ENCODE measurements around the gene AK1.

Gene AK1

GRCh38 chr9:127877566-127877998 lies at the start of gene AK1:
Gene AK1 (minus strand): TSS chr9:127877675. CDS start chr9:127874617, 3,058 bp downstream.
- DNase-seq (ENCODE audit: extremely low spot score): no peak
- TF ChIP-seq CTCF (IDR thresholded peaks at IDR 0.05; ENCODE audit: control extremely low read depth, extremely low read depth, low read depth, missing control alignments): no peak
- ChIA-PET POLR2A (no interaction called here), CTCF (interaction anchor here (0.7 to 2.3 kb wide), 4 partner anchors 7 to 143 kb away, joined by 3 to 13 read pairs (median 3); partner anchors contain the start of gene TOR2A)

- ChIA-PET CTCF (no interaction called here), POLR2A (no interaction called here)
- TF ChIP-seq CTCF (IDR thresholded peaks at IDR 0.05; ENCODE audit: control extremely low read depth, extremely low read depth, low read depth, missing control alignments): no peak
- no peak for DNase-seq (ENCODE audit: extremely low spot score)
Observed at GRCh38 chr9:127926906-127927200, 49.4 kb upstream of the AK1 start.

GRCh38 chr9:127925959-127926905 lies 48.8 kb upstream of the AK1 start:
- no peak for DNase-seq (ENCODE audit: extremely low spot score)
- CTCF ChIA-PET: interaction anchor here (1.3 kb wide), 1 partner anchor 17 kb away, joined by 5 read pairs; no protein-coding TSS in a partner anchor
- POLR2A ChIA-PET: interaction anchor here (0.6 kb wide), 1 partner anchor 157 kb away, joined by 3 read pairs; no protein-coding TSS in a partner anchor
- no peak for TF ChIP-seq CTCF (IDR thresholded peaks at IDR 0.05; ENCODE audit: control extremely low read depth, extremely low read depth, low read depth, missing control alignments)

- POLR2A ChIA-PET: interaction anchor here (1.0 kb wide), 1 partner anchor 8 kb away, joined by 4 read pairs; the partner anchor contains the start of gene ST6GALNAC4
- no peak for TF ChIP-seq CTCF (IDR thresholded peaks at IDR 0.05; ENCODE audit: control extremely low read depth, extremely low read depth, low read depth, missing control alignments)
- DNase-seq (ENCODE audit: extremely low spot score): no peak
- CTCF ChIA-PET: interaction anchor here (0.8 to 6.7 kb wide), 3 partner anchors 18 to 190 kb away, joined by 3 to 52 read pairs (median 5); partner anchors contain the start of gene TOR2A
Observed at GRCh38 chr9:127924736-127925444, 47.4 kb upstream of the AK1 start.

- no peak for TF ChIP-seq CTCF (IDR thresholded peaks at IDR 0.05; ENCODE audit: control extremely low read depth, extremely low read depth, low read depth, missing control alignments)
- ChIA-PET CTCF (interaction anchor here (1.3 to 6.7 kb wide), 8 partner anchors 10 to 335 kb away, joined by 3 to 52 read pairs (median 11); partner anchors contain the start of genes CDK9 and TOR2A), POLR2A (no interaction called here)
- DNase-seq (ENCODE audit: extremely low spot score): no peak
Observed at GRCh38 chr9:127923771-127924170, 46.3 kb upstream of the AK1 start.

- ChIA-PET CTCF (interaction anchor here (1.3 to 6.7 kb wide), 14 partner anchors 7 to 334 kb away, joined by 3 to 52 read pairs (median 10); partner anchors contain the start of genes CDK9, PIP5KL1, PTRH1 and ST6GALNAC6), POLR2A (interaction anchor here (0.6 kb wide), 2 partner anchors 8 to 32 kb away, joined by 3 to 4 read pairs; no protein-coding TSS in a partner anchor)
- no peak for TF ChIP-seq CTCF (IDR thresholded peaks at IDR 0.05; ENCODE audit: control extremely low read depth, extremely low read depth, low read depth, missing control alignments)
- no peak for DNase-seq (ENCODE audit: extremely low spot score)
Observed at GRCh38 chr9:127923046-127923445, 45.6 kb upstream of the AK1 start.

Measured in GM10248 (cell line).